Measurements from ENCODE around the gene FTH1.

GRCh38 chr11:61994981-61995380 is 27.5 kb upstream of the FTH1 start:
- TF ChIP-seq POLR2A (IDR thresholded peaks at IDR 0.05) (no peak), CTCF (IDR thresholded peaks at IDR 0.05 in 8 of 11, conservative IDR thresholded peaks at IDR 0.05 in 3 of 11) (no peak), POLR2AphosphoS5 (IDR thresholded peaks at IDR 0.05) (no peak)
